Vein endothelial cell (primary cell): ENCODE measurements around the gene NGF. TPM values are rescaled to one million over a fixed set of nuclear protein-coding genes. Genes with fewer than 3 reads are reported as not detected.

Experiments
- total RNA-seq: library from RNA; depleted of rRNA; stranded (reverse); fragments of >200 nt; gene quantifications from 2 replicates; pipeline ENCODE4 v1.2.3, GENCODE V29; 2012

Gene NGF
- not detected in 2 replicates for total RNA-seq

DNA sequence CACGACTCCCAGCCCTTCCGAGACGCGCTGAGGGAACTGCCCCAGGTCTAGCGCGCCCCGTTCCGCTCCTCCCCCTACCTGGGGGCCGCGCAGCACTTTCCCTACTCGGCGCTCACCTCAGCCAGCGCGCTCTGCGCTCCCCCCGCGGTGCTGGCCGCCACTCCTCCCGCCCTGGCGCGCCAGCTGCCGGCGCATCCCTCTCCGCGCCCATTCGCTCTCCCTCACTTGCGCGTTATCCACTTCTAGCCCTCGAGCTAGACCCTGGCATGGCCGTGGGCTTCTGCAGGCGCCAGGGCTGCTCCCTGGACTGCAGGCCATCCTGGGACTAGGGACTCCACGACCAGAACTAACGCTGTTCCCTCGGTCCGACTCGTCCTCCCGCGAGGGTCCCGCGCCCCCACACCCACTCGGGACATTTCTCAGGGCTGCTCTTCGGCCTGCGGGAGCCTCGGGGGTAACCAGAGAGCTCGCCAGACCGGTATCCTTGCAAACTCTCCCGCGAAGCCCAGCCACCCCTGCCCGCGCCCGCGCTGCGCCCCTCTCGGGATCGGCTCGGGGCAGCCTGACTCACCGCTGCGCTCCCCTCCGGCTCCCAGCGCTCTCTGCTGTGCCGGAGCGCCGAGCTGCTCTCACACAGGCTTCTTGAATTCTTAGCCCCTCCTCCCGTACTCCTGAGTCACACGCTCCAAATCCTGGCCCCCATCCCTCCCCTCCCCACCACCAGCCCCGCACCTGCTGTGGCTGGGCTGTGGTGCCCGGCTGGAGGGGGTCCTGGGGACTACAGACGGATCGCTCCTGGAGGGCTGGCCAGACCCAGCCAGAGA is at the start of gene NGF:
TSS of gene NGF (minus strand) at position 617 of the 824 bp plus-strand sequence. CDS start 51,454 bp downstream, outside the sequence.

Other genes with a start within 250 kb of the NGF start
- gene TSPAN2, start 248.7 kb downstream of the NGF start, total RNA-seq = 1.5 and 4.2 TPM in 2 replicates